MCF 10A (cell line): ENCODE results near the gene PMPCA. TPM values are rescaled to one million over a fixed set of nuclear protein-coding genes. Genes with fewer than 3 reads are reported as not detected.

Experiments
- BruUV-seq: library from RNA; stranded (reverse); fragments of 400-500 nt; replicated peaks from 2 replicates; lab custom pipeline; 2021; lab: Mats Ljungman, UMichigan
- CTCF ChIA-PET: fragments of 300-600 bp; sonication (Branson Sonifier 250); formaldehyde crosslinking; extraction: SDS; loops from one replicate; lab custom pipeline; 2021; ENCODE audit warnings: antibody characterized with exemption, inconsistent platforms; lab: Yijun Ruan, JAX
- POLR2A ChIA-PET: fragments of 300-600, 350-650 bp; sonication (Branson Sonifier 250); formaldehyde crosslinking; extraction: SDS; loops from one replicate; lab custom pipeline; 2020; ENCODE audit warnings: antibody characterized with exemption, inconsistent platforms; lab: Yijun Ruan, JAX
- DNase-seq: peaks from one replicate; pipeline ENCODE4 v3.0.0-alpha.2; 2018; ENCODE audit not compliant: unreplicated experiment
- H3K27ac Mint-ChIP-seq: one replicate; pipeline ENCODE4 v1.8.0; 2022; ENCODE audit warnings: mild to moderate bottlenecking, low read depth, mixed read lengths; ENCODE audit not compliant: unreplicated experiment
- H3K27me3 Mint-ChIP-seq: one replicate; pipeline ENCODE4 v1.8.0; 2022; ENCODE audit warnings: mixed read lengths; ENCODE audit not compliant: insufficient read depth, unreplicated experiment
- H3K36me3 Mint-ChIP-seq: one replicate; pipeline ENCODE4 v1.8.0; 2022; ENCODE audit warnings: mild to moderate bottlenecking, moderate library complexity, mixed read lengths; ENCODE audit not compliant: insufficient read depth, unreplicated experiment
- H3K4me1 Mint-ChIP-seq: one replicate; pipeline ENCODE4 v1.8.0; 2022; ENCODE audit warnings: mixed read lengths; ENCODE audit not compliant: insufficient read depth, unreplicated experiment
- H3K4me3 Mint-ChIP-seq: one replicate; pipeline ENCODE4 v1.8.0; 2022; ENCODE audit warnings: mild to moderate bottlenecking, moderate library complexity, mixed read lengths; ENCODE audit not compliant: unreplicated experiment
- H3K9me3 Mint-ChIP-seq: one replicate; pipeline ENCODE4 v1.8.0; 2022; ENCODE audit warnings: mixed read lengths; ENCODE audit not compliant: unreplicated experiment
- intact Hi-C: fragments of 100-400 bp; cut with micrococcal nuclease; formaldehyde crosslinking; loops from 2 replicates; pipeline ENCODE4 v1.14.1; 2022
- total RNA-seq: library from RNA; stranded (reverse); gene quantifications from 2 replicates; pipeline ENCODE4 v1.2.3, GENCODE V29; 2022
- TF ChIP-seq, protein P1 (sequence below): fragments of 200-600 bp; IDR thresholded peaks from one replicate; pipeline ENCODE4 v1.8.0; 2022; ENCODE audit warnings: antibody characterized with exemption, mild to moderate bottlenecking; ENCODE audit not compliant: unreplicated experiment

Gene PMPCA
- total RNA-seq, 1 experiment from 2014 or later = 66.3 TPM

DNA sequence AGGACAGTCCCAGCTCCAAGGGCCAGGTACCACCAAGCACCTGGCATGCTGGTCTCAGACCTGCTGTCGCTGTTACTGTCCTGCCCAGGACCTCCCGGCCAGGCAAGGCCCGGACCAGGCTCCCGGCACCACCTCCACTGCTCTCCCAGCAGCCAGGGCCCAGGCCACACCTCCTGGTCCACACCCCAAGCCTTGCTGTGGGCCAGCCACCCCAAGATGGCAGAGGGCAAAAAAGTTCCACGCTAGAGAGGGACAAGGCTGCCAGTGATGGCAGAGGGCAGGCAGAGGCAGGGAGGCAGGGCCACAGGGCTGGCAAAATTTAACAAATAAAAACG is 48.0 kb upstream of the PMPCA start:
- BruUV-seq = TSS peak; percentile 33
- POLR2A ChIA-PET = interaction anchor here (0.5 to 2.1 kb wide), 10 partner anchors 8 to 401 kb away, joined by 3 to 15 read pairs (median 4); partner anchors contain the start of genes GPSM1, SNAPC4 and UBAC1
- Mint-ChIP-seq H3K4me1 (no peaks in the 10 kb centered on the region), H3K27me3 (no peaks in the 10 kb centered on the region), H3K27ac (peak overlapping the region; percentile 51), H3K9me3 (no peaks in the 10 kb centered on the region), H3K36me3 (peaks cover 5% of the 10 kb centered on the region), H3K4me3 (no peak overlapping the region)
- intact Hi-C loops = no loop called here
- CTCF ChIA-PET = interaction anchor here (0.6 to 2.0 kb wide), 9 partner anchors 13 to 1249 kb away, joined by 3 to 9 read pairs (median 4); no protein-coding TSS in a partner anchor
- TF ChIP-seq, protein P1, sequence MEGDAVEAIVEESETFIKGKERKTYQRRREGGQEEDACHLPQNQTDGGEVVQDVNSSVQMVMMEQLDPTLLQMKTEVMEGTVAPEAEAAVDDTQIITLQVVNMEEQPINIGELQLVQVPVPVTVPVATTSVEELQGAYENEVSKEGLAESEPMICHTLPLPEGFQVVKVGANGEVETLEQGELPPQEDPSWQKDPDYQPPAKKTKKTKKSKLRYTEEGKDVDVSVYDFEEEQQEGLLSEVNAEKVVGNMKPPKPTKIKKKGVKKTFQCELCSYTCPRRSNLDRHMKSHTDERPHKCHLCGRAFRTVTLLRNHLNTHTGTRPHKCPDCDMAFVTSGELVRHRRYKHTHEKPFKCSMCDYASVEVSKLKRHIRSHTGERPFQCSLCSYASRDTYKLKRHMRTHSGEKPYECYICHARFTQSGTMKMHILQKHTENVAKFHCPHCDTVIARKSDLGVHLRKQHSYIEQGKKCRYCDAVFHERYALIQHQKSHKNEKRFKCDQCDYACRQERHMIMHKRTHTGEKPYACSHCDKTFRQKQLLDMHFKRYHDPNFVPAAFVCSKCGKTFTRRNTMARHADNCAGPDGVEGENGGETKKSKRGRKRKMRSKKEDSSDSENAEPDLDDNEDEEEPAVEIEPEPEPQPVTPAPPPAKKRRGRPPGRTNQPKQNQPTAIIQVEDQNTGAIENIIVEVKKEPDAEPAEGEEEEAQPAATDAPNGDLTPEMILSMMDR = no peak
- DNase-seq = no peak

DNA sequence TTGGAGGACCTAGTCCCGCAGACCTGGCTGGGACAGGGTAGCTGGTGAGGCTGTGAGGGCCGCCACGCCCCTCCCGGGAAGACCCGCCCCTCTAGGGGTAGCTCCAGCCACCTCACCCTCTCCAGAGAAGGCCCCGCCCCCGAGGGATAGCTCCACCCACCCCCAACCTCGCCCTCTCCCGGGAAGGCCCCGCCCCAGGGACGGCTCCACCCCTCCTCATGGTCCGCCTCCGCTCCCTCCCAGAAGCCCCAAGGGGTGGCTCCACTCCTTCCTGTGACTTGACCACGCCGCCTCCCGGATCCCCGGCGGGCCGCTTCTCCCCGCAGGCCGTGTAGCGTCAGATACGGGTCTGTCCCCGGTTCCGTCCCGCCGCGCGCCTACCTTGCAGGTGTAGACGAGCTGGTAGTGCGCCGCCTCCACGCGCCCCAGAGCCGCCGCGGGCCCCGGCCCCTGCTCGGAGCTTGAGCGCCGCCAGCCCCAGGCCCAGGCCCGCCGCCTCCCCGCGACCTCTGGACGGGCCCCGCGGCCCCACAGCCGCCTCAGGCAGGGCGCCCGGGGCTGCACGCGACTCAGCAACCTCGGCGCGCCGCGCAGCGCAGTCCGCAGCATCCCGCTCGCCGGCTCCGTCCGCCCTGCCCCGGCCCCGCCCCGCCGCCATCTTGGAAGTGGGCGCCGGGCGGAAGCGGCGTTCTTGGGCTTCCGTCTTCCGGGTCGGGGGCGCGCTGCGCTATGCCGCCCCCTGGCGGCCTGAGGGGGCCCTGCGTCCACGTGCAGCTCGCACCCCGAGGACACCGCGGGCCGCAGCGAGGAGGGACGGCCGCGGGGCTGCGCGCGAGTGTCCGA is 47.1 kb upstream of the PMPCA start, which contains the start of gene DNLZ:
TSS of gene DNLZ (minus strand) at position 639 of the 843 bp plus-strand sequence. CDS start at position 609, 30 bp downstream.
- H3K36me3 Mint-ChIP-seq = peaks cover 5% of the 10 kb centered on the region
- DNase-seq = peak; percentile 96
- CTCF ChIA-PET = interaction anchor here (0.6 to 2.3 kb wide), 18 partner anchors 11 to 1248 kb away, joined by 3 to 9 read pairs (median 4); no protein-coding TSS in a partner anchor
- H3K4me3 Mint-ChIP-seq = peak within 1 kb of the TSS; percentile 74
- POLR2A ChIA-PET = interaction anchor here (0.5 to 2.1 kb wide), 16 partner anchors 9 to 460 kb away, joined by 3 to 15 read pairs (median 4); partner anchors contain the start of genes GPSM1, SNAPC4 and UBAC1
- no peaks in the 10 kb centered on the region for H3K27me3 Mint-ChIP-seq
- H3K4me1 Mint-ChIP-seq = no peaks in the 10 kb centered on the region
- H3K9me3 Mint-ChIP-seq = no peaks in the 10 kb centered on the region
- intact Hi-C loops = loop anchor here (1.0 kb wide), 1 partner anchor 24 kb away; no protein-coding TSS in a partner anchor
- TF ChIP-seq, protein P1 = peak; percentile 90
- H3K27ac Mint-ChIP-seq = peak within 1 kb of the TSS; percentile 51
- BruUV-seq = no TSS peak

DNA sequence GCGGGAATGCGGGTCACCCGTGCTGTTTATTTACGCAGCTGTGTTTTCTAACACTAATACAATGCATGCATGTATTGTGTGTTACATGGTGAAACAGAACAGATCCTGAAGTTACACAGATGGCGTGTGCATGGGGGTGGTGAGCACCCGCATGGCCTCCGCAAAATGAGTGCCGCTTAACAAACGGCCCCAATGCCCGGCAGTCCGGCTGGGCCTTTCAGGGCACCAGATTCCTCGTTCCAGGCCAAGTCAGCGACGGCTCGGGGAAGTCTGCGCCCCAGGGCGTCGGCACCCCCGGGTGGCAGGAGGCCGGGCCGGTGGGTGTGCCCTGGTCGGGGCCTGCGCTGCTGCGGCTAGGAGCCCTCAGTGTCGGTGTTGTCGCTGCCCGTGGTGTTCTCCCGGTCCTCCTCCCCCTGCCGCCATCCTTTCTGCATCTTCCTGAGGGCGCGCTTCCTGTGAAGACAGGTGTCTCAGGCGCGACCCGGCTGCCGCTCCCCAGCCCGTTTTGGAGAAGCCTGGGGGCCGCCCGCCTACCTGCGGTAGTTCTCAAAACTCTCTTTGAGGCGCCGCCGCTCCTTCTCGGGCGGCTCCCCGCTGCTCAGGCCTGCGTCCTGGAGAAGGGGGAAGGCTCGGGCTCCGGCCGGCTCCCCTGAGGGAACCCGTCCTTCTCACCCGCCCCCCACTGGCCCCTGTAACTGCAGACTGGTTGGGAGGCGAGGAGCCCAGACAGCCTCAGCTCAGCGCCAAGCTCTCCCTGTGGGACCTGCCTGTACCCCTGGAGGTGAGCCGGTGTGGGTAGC is 46.3 kb upstream of the PMPCA start:
- TF ChIP-seq, protein P1 = no peak
- no peak for DNase-seq
- H3K27me3 Mint-ChIP-seq = no peaks in the 10 kb centered on the region
- H3K36me3 Mint-ChIP-seq = peaks cover 5% of the 10 kb centered on the region
- ChIA-PET POLR2A (interaction anchor here (0.6 to 2.1 kb wide), 11 partner anchors 10 to 460 kb away, joined by 3 to 15 read pairs (median 5); partner anchors contain the start of genes SNAPC4 and UBAC1), CTCF (interaction anchor here (0.6 to 2.3 kb wide), 16 partner anchors 10 to 632 kb away, joined by 3 to 9 read pairs (median 4); no protein-coding TSS in a partner anchor)
- peak overlapping the region; percentile 74 for H3K4me3 Mint-ChIP-seq
- H3K27ac Mint-ChIP-seq = no peak overlapping the region
- no peaks in the 10 kb centered on the region for H3K9me3 Mint-ChIP-seq
- BruUV-seq = TSS peak; percentile 37
- intact Hi-C loops = loop anchor here (1.0 kb wide), 1 partner anchor 25 kb away; no protein-coding TSS in a partner anchor
- H3K4me1 Mint-ChIP-seq = no peaks in the 10 kb centered on the region
